AG04449 (cell line): ENCODE data around the gene SPIRE1.

Experiments used
- CTCF ChIA-PET: fragments of 350-600 bp; formaldehyde crosslinking; extraction: SDS; loops from one replicate; lab custom pipeline; 2021; ENCODE audit warnings: antibody characterized with exemption; lab: Yijun Ruan, JAX
- POLR2A ChIA-PET: fragments of 400-600, 350-600 bp; formaldehyde crosslinking; extraction: SDS; loops from one replicate; lab custom pipeline; 2020; ENCODE audit warnings: antibody characterized with exemption, inconsistent platforms; lab: Yijun Ruan, JAX
- DNase-seq: peaks from one replicate; pipeline ENCODE4 v3.0.0-alpha.2; 2010; ENCODE audit warnings: low read depth, low spot score
- H3K4me3 ChIP-seq: 2 replicates; pipeline ENCODE4 v1.5.1; 2011; ENCODE audit warnings: low read depth, mild to moderate bottlenecking, control low read depth, low read length
- TF ChIP-seq, protein P1 (sequence below): IDR thresholded peaks from one replicate; pipeline ENCODE4 v1.5.1; 2011; ENCODE audit warnings: mild to moderate bottlenecking, moderate library complexity, low read length, control low read depth, inconsistent platforms; ENCODE audit not compliant: insufficient read depth; ENCODE audit errors: missing control alignments

Gene SPIRE1

DNA sequence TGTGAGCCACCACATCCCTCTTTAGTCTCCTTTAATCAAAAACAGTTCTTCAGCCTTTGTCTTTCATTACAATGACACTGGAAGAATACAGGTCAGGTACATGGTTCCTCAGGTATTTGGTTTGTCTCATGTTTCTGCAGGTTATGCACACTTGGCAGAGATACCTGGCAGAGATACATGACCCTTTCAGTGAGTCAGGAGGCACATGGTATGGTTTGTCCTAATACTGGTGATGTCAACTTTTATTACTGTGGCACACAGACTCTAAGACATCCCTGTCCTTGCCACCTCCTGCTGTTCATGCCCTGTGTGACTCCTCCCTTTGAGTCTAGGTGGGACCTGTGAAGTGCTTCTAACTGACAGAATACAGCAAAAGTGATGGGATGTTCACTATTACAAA, 58.4 kb downstream of the SPIRE1 start:
- DNase-seq: no peak
- POLR2A ChIA-PET: no interaction called here
- CTCF ChIA-PET: interaction anchor here (0.5 to 1.2 kb wide), 3 partner anchors 19 to 870 kb away, joined by 3 to 4 read pairs (median 3); no protein-coding TSS in a partner anchor
- TF ChIP-seq, protein P1, sequence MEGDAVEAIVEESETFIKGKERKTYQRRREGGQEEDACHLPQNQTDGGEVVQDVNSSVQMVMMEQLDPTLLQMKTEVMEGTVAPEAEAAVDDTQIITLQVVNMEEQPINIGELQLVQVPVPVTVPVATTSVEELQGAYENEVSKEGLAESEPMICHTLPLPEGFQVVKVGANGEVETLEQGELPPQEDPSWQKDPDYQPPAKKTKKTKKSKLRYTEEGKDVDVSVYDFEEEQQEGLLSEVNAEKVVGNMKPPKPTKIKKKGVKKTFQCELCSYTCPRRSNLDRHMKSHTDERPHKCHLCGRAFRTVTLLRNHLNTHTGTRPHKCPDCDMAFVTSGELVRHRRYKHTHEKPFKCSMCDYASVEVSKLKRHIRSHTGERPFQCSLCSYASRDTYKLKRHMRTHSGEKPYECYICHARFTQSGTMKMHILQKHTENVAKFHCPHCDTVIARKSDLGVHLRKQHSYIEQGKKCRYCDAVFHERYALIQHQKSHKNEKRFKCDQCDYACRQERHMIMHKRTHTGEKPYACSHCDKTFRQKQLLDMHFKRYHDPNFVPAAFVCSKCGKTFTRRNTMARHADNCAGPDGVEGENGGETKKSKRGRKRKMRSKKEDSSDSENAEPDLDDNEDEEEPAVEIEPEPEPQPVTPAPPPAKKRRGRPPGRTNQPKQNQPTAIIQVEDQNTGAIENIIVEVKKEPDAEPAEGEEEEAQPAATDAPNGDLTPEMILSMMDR: no peak
- H3K4me3 ChIP-seq: no peak overlapping the region

DNA sequence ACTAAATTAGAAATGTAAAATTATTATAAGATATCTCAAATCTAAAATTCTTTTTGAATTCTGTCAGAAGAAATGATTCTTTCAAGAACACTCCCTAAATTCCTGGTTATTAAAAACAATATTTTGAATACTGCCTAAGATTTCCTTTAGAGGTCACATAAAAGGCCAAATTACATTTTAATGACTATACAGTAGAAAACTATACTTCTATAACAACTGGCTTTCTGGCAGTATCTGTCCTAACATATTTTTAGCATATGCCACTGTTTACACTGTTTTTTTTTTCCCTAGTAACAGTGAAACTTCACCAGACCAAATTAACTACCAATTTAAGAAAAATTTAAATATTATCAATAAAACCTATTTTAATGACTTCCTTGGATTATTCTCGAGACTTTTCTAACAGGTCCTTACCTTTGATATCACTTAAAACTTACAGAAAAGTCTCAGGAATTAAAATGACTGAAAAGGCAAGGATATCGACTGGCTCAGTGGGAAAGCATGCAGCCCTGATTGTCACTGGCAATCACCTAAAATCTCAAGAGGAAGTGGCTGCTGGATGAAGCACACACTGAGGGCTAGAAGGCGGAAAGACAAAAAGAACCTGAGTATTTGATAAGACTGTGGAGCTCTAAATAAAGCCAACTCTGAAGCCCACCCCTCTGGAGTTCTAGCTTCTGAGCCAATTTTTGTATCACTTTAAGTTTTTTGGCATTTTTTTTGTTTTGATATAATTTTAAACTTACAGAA, 59.6 kb downstream of the SPIRE1 start:
- CTCF ChIA-PET: interaction anchor here (1.0 to 1.2 kb wide), 3 partner anchors 20 to 207 kb away, joined by 3 read pairs; no protein-coding TSS in a partner anchor

DNA sequence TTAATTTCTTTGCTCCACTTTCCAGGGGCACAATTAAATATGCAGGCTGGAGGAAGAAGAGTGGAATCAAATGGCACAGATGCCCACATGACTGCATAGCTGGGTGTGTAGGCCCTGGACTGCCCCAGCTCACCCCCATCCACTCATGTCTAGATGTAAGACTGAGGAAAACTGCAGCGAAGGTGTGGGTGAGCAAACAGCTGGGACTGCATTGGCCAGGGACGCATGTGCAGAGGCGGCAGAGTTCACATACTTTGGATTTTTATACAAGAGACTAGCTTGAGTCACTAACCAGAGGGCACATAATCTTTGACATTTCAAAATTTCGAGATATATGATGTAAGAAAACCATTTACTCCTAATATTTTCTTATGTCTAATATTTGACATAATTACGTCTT, 60.1 kb downstream of the SPIRE1 start:
- DNase-seq: peak; percentile 68
- ChIA-PET POLR2A (interaction anchor here (0.7 to 1.3 kb wide), 3 partner anchors 9 to 204 kb away, joined by 3 to 11 read pairs (median 3); no protein-coding TSS in a partner anchor), CTCF (interaction anchor here (1.1 to 1.3 kb wide), 2 partner anchors 9 to 206 kb away, joined by 3 read pairs; no protein-coding TSS in a partner anchor)
- no peak overlapping the region for H3K4me3 ChIP-seq
- TF ChIP-seq, protein P1: no peak

More for the DNA sequence above, 59.6 kb downstream of the SPIRE1 start:
- POLR2A ChIA-PET: interaction anchor here (0.7 to 1.3 kb wide), 2 partner anchors 8 to 204 kb away, joined by 3 to 11 read pairs; no protein-coding TSS in a partner anchor
- TF ChIP-seq, protein P1: no peak
- H3K4me3 ChIP-seq: no peak overlapping the region
- DNase-seq: no peak

DNA sequence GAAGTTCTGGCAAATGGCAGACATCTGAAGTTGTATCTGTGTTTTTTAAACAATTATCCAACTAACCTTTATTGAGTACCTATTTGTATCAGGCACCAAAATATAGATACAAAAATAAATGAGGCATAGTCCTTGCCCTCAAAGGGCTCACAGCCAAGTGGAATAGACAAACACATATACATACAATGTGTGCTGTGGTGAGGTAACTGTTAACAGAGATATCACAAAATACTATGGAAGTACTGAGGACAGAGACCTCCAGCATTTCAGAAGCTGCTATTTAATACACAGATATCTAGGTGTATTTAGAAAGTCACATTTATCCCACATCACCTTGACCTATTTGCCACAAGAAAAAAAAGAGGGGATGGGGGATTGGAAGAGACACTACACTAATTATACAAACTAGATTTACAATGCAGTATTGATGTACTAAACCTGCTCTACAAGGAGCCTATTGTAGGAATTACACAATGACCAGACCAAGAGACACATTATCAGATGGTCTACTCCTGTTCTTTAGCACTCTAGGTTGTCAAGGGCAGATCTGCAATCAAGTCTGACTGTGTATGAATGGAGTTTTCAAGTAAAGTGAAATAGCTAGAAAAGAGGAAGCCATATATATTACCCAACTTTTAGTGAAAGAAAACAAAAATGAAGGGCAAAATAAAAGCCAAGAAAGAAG, 62.2 kb downstream of the SPIRE1 start:
- no peak overlapping the region for H3K4me3 ChIP-seq
- ChIA-PET CTCF (no interaction called here), POLR2A (no interaction called here)
- DNase-seq: no peak
- TF ChIP-seq, protein P1: no peak

DNA sequence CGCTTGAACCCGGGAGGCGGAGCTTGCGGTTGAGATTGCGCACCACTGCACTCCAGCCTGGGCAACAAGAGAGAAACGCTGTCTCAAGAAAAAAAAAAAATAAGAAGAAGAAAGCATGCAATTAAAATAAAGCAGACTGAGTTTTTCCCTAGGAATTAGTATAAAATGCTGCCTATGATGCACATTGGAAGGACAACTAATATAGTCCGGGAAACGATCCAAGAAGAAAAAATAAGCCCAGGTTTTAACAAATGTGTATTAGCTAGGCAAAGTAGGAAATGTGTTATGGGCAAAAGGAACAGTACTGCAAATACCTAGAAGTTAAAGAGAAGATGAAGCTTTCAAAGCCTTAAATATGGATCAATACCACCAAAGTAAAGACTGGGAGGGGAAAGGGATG, 64.0 kb downstream of the SPIRE1 start:
- TF ChIP-seq, protein P1: no peak
- no peak for DNase-seq
- no peak overlapping the region for H3K4me3 ChIP-seq
- POLR2A ChIA-PET: no interaction called here
- CTCF ChIA-PET: interaction anchor here (0.9 kb wide), 1 partner anchor 9 kb away, joined by 5 read pairs; no protein-coding TSS in a partner anchor

DNA sequence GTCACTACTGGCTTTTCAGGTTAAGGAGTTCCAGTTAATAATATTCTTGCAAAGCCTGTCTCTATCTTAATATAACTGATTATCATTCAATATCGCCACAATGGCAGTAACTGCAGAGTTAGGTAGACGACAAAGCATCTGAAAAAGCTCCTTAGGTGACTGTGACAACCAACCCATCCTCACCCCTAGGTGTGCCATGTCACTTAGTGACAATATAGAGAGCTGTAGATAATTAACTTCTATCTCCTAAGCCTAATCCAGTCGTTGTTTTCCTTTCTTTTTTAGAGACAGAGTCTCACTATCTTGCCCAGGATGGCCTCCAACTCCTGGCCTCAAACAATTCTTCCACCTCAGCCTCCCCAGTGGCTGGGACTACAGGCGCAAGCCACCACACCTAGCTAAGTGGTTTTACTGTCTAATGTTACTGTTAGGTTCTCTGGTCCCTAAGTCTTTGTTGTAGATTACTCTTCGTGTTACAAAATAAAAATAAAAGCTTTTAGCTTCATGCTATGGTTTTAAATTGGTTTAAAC, 65.2 kb downstream of the SPIRE1 start:
- DNase-seq: no peak
- TF ChIP-seq, protein P1: no peak
- POLR2A ChIA-PET: no interaction called here
- CTCF ChIA-PET: interaction anchor here (0.8 to 1.1 kb wide), 2 partner anchors 11 to 53 kb away, joined by 3 to 5 read pairs; no protein-coding TSS in a partner anchor
- no peak overlapping the region for H3K4me3 ChIP-seq
